ENCODE data around the gene MZB1.
A peak's percentile ranks its signal among the peaks of the same experiment; 100 is the strongest.

MZB1 gene, protein sequence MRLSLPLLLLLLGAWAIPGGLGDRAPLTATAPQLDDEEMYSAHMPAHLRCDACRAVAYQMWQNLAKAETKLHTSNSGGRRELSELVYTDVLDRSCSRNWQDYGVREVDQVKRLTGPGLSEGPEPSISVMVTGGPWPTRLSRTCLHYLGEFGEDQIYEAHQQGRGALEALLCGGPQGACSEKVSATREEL

GRCh38 chr5:139389701-139390638 is at the start of gene MZB1:
Gene MZB1, minus strand, starts transcription at chr5:139389913. Its CDS starts 57 bp downstream, at chr5:139389856.
- no peak for DNase-seq (ENCODE audit: low spot score)

DNA sequence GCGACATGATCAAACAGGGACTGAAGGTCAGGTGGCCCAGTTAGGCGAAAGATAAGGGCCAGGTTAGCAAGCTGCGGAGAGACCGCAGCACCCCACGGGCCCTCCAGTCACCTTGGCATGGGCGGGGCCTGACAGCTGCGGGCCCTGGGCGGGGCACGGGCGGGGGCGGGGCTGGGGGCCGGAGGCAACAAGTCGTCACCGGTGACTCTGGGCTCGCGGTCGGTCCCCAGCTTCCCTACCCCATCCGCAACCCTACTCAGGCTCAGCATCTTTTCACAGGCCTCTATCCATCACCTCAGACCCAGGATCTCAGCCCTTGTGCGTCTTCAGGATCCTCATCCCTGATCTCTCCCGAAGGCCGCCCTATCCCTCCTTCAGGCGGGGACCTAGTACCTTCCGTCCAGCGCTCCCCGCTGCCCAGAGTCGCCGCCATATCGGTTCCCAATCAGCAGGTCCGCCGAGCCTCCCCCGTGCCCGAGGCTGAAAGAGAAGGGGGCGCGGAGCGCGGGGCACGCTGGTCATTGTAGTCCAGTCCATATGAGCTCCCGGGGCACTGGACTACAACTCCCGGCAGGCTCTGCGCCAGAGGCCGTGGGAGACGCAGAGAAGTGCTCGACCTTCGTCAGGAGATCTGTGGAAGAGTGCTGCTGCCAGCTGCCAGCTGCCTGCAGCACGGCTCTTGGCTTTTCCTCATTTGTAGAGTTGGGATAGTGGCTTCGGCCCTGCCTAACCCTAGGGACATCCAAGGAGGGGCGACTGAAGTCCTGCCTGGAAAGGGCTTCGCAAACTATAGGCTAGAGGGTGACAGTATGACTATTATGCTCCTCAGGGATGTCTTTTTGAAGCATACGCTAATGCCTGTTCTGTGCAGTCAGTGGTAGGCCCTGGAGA is 49.5 kb upstream of the MZB1 start, which contains the start of gene DNAJC18:
DNAJC18 (minus strand) TSS at position 513 of the 891 bp plus-strand sequence; CDS start at position 433, 80 bp downstream.
- DNase-seq (ENCODE audit: low spot score), result peak; percentile 91

DNA sequence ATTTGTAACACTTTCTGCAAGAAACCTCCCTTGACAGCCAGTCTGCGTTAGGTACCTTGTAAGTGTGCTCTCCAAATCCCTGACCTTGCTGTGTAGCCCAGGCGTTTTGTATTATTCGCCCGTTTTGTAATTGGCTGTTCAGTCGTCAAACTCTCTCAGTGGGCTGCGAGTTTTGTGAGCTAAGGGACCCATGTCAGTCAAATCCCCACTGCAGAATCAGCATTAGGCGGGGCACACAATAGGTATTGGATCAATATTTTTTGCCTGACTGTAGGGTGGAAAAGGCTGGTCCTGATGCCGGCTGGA is 48.9 kb upstream of the MZB1 start:
- DNase-seq (ENCODE audit: low spot score), result no peak

DNA sequence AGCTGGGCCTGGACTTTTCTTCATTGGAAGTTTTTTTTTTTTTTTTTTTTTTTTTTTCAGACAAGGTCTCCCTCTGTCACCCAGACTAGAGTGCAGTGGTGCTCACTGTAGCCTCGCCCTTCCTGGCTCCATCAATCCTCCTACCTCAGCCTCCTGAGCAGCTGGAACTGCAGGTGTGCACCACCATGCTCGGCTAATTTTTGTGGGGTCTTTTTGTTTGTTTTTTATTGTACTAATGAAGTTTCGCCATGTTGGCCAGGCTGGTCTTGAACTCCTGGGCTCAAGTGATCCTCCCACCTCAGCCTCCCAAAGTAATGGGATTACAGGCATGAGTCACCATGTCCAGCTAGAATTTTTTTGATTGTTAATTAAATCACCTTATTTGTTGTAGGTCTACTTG is 46.0 kb upstream of the MZB1 start:
- no peak for DNase-seq (ENCODE audit: low spot score)

DNA sequence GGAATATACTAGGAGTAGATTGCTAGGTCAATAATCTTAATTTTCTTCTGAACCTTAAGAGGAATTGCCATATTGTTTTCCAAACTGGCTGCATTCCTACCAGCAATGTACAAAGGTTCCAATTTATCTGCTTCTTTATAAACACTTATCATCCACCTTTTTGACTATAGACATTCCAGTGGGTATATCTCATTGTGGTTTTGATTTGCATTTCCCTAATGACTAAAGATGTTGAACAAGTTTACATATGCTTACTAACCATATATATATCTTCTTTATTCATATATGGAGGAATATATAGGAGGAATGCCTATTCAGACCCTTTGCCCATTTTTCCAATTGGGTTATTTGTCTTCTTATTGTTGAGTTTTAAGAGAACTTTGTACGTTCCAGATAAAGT is 42.0 kb upstream of the MZB1 start:
- no peak for DNase-seq (ENCODE audit: low spot score)

- DNase-seq (ENCODE audit: low spot score), result no peak
These were observed 40.3 kb upstream of the MZB1 start for GRCh38 chr5:139430015-139430414.

DNA sequence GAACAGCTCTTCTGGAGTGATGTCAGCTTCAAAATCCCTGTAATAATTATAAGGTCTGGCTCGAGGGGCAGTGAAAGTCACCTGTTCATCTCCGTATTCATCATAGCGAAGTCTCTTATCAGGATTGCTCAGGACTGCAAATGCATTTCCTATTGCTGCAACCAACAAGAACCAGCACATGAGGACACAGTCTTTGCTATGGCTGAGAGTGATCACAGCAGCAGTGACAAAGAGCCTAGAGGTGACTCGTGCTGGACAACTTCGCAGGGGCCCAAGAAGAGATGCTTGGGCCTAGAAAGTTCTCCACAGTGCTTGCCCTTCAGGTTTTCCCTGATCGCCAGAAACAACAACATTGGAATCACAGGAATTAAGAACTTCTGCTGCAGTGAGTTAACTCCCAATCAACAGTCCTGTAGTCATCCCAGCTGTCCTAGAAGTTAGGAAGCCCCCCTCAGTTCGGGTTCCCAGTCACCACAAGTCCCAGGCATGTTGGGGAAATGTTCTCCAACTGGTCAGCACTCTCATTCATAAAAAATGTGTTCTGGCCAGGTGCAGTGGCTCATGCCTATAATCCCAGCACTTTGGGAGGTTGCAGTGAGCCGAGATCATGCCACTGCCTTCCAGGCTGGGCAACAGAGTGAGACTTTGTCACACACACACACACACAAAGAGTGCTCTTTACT is 36.6 kb upstream of the MZB1 start:
- no peak for DNase-seq (ENCODE audit: low spot score)

DNA sequence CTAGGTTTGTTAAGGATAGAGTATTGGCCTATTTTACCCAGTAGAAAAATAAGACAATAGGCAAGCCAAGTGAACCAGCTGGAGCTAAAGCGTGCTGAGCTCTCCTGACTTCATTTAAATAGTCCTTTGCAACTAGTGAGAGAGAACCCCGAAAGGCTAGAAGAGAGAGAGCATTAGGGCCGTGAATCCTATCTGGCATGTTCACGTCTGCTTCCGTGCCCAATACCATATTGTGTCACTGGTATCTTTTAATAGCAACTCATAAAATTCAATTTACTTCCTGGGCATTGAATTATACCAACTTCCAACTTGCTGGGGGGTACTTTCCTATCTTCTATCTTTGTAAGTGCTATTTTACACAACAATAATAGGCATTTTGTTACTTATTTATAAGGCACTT is 35.8 kb upstream of the MZB1 start:
- DNase-seq (ENCODE audit: low spot score), result no peak

DNA sequence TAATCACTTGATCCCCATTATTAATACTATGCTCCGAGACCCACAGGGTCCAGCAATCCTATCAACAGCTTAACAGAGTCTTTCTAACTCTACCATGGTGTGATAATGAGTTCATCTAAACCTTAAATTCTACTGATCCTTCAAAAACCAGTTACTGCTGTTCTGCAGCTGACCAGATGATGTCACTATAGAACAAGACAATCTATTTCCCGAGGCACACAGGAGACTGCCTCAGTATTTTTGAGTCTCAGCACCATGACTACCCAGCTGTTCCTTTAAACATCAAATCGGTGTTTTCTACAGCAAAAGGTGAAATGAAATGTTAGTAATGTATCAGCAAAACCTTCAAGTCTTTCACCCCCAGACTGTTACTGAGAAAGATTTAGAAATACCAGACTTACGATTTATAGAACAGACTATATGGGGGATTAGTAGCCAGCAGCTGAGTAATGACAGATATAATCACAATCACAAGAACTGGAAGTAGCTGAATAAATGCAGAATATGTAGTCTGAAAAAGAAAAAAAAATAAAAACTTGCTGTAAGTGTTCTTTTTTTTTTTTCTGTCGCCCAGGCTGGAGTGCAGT is 32.7 kb upstream of the MZB1 start:
- peak; percentile 74 for DNase-seq (ENCODE audit: low spot score)

DNA sequence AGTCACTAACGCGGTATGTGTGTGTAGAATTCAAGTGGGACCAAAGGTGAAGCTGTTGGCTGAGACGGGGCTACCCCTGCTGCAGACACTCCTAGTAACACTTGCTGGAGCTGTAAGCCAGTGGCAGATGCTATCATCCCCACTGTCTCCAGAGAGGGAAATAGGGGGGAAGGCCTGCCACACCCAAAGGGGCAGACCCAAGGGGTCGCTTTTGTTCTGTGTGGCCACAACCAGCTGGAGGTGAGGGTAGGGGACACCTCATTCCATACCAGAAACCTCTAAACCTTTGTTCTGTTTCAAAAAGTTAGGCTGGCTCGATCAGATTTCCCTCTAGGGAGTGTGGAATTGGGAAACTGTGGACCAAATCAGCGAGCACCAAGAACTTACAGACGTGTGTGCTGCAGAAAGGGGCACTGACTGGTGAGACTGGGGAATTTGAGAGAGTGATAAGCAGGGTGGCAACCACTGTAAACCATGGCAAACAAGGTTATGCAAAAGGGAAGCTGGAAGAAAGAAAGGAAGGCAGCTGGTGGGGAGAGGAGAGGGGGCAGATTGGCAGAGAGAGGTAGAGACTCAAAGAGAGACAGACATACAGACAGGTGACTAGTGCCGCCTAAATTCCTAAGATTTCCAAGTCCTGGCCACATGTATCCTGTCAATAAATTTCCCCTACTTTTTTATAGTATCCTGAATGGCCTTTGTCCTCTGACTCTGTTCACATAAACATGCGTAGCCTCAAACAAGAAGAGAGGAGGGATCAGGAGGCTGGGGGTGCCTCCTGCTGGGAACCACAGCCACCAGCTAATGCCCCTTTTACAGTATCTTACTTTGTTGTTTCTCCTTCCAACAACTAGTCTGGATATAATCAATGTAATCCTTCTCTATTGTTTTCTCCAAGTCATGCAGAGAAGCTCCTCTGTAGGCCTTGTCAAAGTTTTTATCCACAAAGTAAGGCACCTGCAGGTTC is 29.8 kb upstream of the MZB1 start:
- no peak for DNase-seq (ENCODE audit: low spot score)

GRCh38 chr5:139418793-139419192 is 29.1 kb upstream of the MZB1 start:
- no peak for DNase-seq (ENCODE audit: low spot score)

DNA sequence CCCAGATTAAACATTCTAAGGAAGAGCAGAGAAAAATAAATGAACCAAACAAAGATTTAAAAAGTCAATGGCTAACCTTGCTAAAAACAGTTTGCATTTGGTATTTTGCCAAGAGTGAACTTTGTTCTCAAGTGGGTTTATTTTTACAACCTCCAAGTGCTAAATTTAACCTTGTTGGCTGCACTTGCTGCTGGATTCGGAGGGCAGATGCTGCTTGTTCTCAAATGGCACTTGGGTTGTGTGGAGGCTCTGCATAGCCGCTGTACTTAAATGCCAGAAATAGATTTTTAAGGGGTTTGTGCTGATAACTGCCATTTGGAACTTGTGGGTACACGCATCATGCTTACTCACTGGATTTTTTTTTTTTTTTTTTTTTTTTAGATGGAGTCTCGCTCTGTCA is 27.5 kb upstream of the MZB1 start:
- no peak for DNase-seq (ENCODE audit: low spot score)

DNA sequence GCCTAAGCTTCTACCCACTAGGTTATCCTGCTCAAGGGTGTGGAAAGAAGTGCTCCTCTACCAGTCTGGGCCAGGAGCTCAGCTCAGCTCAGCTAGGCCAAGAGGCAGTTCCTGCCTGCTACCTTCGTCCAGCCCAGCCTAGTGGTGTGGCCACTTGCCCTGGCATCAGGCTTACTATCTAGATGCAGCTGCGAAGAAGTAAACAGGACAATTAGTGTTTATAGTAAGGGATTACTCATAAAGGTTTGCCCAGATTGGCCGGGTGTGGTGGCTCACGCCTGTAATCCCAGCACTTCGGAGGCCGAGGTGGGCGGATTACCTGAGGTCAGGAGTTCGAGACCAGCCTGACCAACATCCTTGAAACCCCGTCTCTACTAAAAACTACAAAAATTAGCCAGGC is 26.9 kb upstream of the MZB1 start:
- DNase-seq (ENCODE audit: low spot score), result no peak

DNA sequence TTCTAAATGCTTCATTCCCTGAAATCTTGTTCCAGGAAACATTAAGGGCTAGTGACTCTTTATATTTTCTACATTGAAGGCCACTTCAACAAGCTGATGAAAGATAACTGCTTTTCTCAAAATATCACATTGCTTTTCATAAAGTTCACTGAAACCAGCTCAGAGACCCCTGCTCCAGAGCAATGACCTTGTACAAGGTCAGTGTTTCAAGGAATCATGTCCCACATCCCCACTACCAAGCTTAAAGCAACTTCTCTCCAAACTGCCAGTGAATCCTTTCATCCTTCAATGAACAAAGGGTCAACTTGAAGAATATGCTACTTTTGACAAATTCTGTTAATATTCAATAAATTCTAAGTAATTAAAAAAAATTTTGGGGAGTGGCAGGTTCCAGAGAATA is 26.2 kb upstream of the MZB1 start:
- no peak for DNase-seq (ENCODE audit: low spot score)

DNA sequence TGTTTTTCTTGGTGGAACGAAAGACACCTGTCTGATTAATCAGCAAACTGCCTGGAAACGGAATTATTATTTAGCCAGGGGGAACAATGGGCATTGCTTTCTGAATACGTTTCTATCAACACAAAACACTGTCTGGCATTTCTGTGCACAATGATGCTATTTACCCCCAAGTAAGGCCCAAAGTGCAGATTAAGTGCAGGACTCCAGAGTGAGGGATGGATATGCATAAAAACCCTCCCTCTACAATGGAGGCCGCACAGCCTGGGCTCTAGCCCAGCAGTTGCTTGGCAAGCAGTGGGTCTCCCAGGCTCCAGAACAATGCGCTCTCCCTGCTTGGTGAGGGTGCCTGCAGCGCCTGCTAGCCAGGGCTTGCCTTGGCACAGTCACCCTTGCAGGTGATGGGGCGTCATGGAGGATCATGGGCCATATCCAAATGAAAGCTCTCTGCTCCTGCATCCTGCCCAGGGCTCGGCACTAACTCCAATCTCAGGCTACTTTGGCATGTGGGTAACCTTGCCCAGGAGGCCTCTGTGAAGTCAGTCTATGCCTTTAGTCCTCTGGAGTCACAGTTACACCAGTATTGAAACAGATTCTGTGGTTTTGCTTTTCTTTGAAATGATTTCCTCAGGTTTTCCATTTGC is 25.6 kb upstream of the MZB1 start:
- DNase-seq (ENCODE audit: low spot score), result no peak

DNA sequence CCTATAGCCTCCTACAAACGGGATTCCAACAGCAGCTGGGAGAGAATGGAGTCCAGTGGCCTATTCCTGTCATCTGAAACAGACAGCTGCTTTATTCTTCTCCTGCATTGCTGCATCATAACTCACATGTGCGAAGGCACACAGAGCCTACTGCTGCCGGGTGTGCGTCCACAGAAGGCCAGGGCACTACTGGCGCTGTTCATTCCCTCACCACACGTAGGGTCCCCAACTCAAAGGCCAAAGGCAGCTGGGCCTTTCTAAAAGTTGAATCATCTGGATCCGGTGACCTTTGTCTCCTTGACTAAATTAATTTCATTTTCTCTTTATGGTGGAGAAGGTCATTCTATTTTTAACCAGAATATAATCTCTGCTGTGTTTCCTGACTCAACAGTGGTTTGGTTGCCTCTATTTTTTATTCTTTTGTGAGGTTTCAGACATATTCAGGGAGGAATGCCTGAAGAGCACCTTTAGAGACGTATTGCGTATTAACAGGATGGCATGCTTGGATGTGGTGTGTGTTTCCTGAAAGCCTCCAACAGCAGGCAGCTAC is 24.9 kb upstream of the MZB1 start:
- no peak for DNase-seq (ENCODE audit: low spot score)

- no peak for DNase-seq (ENCODE audit: low spot score)
These were observed 24.2 kb upstream of the MZB1 start for GRCh38 chr5:139413963-139414362.

DNA sequence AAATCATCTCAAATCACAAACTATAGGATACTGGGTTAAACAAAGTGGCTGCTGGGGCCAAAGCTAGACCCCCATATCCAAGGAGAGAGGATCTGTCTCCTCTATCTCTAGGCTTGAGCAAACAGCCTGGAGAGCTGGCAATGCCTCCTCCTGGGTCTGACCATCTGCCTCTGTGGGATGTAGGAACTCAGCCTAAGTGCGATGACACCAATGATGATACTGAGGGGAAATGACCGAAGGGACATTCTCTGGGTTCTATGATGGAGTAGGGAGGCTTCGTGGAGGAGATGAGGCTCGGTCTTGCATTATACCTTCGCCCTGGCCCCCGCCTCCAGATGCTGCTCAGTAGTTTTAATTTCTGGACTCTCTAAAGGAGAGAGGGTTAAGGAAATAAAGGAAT is 23.4 kb upstream of the MZB1 start:
- DNase-seq (ENCODE audit: low spot score), result no peak

GRCh38 chr5:139410993-139411828 is 21.5 kb upstream of the MZB1 start:
- DNase-seq (ENCODE audit: low spot score), result no peak

Measured in LoVo (cell line).